ENCODE results near the gene ATF4.
A peak's percentile ranks its signal among the peaks of the same experiment; 100 is the strongest.
"Not testable (repeated sequence)": the region's sequence is repeated elsewhere in the genome, so short reads cannot be mapped to it uniquely, and the experiment has no call there.

The ATF4 gene

DNA sequence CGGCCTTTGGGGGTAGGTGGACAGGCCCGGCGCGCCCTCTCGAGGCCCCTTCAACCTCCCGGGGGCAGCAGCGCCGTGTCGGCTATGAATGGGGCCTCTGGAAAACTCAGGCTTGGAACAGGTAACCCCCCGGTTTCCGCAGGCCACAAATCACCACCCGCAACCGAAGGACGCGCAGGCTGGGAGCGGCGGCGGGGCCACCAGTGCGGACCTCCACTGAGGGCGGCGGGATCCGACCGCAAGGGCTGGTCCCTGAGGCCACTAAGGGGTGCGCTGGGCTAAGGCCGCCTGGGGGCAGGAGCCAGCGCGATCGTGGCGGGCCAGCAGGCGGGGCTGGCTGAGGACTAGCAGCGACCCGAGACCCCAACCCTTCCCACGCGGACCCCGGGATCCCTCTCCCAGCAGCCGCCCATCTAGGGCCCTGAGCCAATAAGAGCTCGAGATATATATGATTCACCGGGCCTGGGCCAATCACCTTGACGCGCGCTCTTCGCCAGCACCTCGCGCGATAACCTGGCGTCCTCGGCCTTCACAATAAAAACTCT lies 609 bp upstream of the ATF4 start:
- ChIA-PET CTCF (interaction anchor here (0.6 to 0.8 kb wide), 3 partner anchors 9 to 55 kb away, joined by 3 to 5 read pairs (median 4); no protein-coding TSS in a partner anchor), POLR2A (interaction anchor here (0.5 to 4.7 kb wide), 49 partner anchors 9 to 996 kb away, joined by 3 to 94 read pairs (median 4); partner anchors contain the start of genes MIEF1, RPL3 and TAB1)
- DNase-seq (ENCODE audit: extremely low spot score) = peak; percentile 96
- TF ChIP-seq PKNOX1 (IDR thresholded peaks at IDR 0.05) = peak; percentile 92
- TF ChIP-seq FOXM1 (IDR thresholded peaks at IDR 0.05; ENCODE audit: borderline replicate concordance) = no peak

- DNase-seq (ENCODE audit: extremely low spot score); CTCF ChIA-PET: not testable (repeated sequence)
- POLR2A ChIA-PET = interaction anchor here (1.1 to 4.3 kb wide), 6 partner anchors 8 to 206 kb away, joined by 3 to 53 read pairs (median 10); partner anchors contain the start of gene MIEF1
- TF ChIP-seq ELF4 (IDR thresholded peaks at IDR 0.05) = peak; percentile 8; the same call in 1 of the 2 replicates
These were observed 934 bp downstream of the ATF4 start for GRCh38 chr22:39521106-39521885.

DNA sequence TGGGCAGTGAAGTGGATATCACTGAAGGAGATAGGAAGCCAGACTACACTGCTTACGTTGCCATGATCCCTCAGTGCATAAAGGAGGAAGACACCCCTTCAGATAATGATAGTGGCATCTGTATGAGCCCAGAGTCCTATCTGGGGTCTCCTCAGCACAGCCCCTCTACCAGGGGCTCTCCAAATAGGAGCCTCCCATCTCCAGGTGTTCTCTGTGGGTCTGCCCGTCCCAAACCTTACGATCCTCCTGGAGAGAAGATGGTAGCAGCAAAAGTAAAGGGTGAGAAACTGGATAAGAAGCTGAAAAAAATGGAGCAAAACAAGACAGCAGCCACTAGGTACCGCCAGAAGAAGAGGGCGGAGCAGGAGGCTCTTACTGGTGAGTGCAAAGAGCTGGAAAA lies 1.7 kb downstream of the ATF4 start:
- CTCF ChIA-PET = interaction anchor here (1.9 kb wide), 1 partner anchor 29 kb away, joined by 7 read pairs; no protein-coding TSS in a partner anchor
- POLR2A ChIA-PET = interaction anchor here (0.9 to 10.2 kb wide), 11 partner anchors 8 to 522 kb away, joined by 3 to 100 read pairs (median 5); partner anchors contain the start of genes MIEF1 and RPL3
- DNase-seq (ENCODE audit: extremely low spot score) = not testable (repeated sequence)

GRCh38 chr22:39522567-39523300 lies 2.4 kb downstream of the ATF4 start:
- TF ChIP-seq FOXA1 (IDR thresholded peaks at IDR 0.05) (no peak), CTBP1 (IDR thresholded peaks at IDR 0.05; ENCODE audit: borderline replicate concordance) (no peak), SUZ12 (IDR thresholded peaks at IDR 0.05) (no peak), ARNT (IDR thresholded peaks at IDR 0.05) (no peak), HDGF (IDR thresholded peaks at IDR 0.05; ENCODE audit: borderline replicate concordance) (peak; percentile 79; the same call in 1 of the 2 replicates), ELF4 (IDR thresholded peaks at IDR 0.05) (peak; percentile 2; the same call in 1 of the 2 replicates), ZNF384 (IDR thresholded peaks at IDR 0.05) (no peak), PKNOX1 (IDR thresholded peaks at IDR 0.05) (no peak), L3MBTL2 (conservative IDR thresholded peaks at IDR 0.05) (peak; percentile 35; the same call in 1 of the 2 replicates), TARDBP (IDR thresholded peaks at IDR 0.05) (no peak), BHLHE40 (IDR thresholded peaks at IDR 0.05; ENCODE audit: borderline replicate concordance) (peak; percentile 38; the same call in 1 of the 2 replicates), FOXK2 (IDR thresholded peaks at IDR 0.05) (no peak), LEF1 (IDR thresholded peaks at IDR 0.05; ENCODE audit: borderline replicate concordance) (no peak), NFRKB (IDR thresholded peaks at IDR 0.05) (peak; percentile 62; the same call in 1 of the 2 replicates), SP1 (IDR thresholded peaks at IDR 0.05) (no peak), FOXM1 (IDR thresholded peaks at IDR 0.05; ENCODE audit: borderline replicate concordance) (no peak)
- no peak for DNase-seq (ENCODE audit: extremely low spot score)
- POLR2A ChIA-PET = interaction anchor here (0.8 to 10.2 kb wide), 15 partner anchors 9 to 521 kb away, joined by 3 to 100 read pairs (median 5); partner anchors contain the start of genes MIEF1, RPL3 and RPS19BP1
- CTCF ChIA-PET = interaction anchor here (0.8 to 1.9 kb wide), 3 partner anchors 10 to 352 kb away, joined by 3 to 7 read pairs (median 4); no protein-coding TSS in a partner anchor

- DNase-seq (ENCODE audit: extremely low spot score) = no peak
- POLR2A ChIA-PET = interaction anchor here (0.6 to 10.2 kb wide), 16 partner anchors 8 to 213 kb away, joined by 3 to 100 read pairs (median 4); partner anchors contain the start of genes MIEF1, RPL3 and RPS19BP1
- no peak for TF ChIP-seq FOXM1 (IDR thresholded peaks at IDR 0.05; ENCODE audit: borderline replicate concordance)
- peak; percentile 16 for TF ChIP-seq ZNF384 (IDR thresholded peaks at IDR 0.05)
- CTCF ChIA-PET = interaction anchor here (0.9 to 1.8 kb wide), 5 partner anchors 10 to 353 kb away, joined by 4 to 7 read pairs (median 5); no protein-coding TSS in a partner anchor
These were observed 3.9 kb downstream of the ATF4 start for GRCh38 chr22:39524089-39524752.

DNA sequence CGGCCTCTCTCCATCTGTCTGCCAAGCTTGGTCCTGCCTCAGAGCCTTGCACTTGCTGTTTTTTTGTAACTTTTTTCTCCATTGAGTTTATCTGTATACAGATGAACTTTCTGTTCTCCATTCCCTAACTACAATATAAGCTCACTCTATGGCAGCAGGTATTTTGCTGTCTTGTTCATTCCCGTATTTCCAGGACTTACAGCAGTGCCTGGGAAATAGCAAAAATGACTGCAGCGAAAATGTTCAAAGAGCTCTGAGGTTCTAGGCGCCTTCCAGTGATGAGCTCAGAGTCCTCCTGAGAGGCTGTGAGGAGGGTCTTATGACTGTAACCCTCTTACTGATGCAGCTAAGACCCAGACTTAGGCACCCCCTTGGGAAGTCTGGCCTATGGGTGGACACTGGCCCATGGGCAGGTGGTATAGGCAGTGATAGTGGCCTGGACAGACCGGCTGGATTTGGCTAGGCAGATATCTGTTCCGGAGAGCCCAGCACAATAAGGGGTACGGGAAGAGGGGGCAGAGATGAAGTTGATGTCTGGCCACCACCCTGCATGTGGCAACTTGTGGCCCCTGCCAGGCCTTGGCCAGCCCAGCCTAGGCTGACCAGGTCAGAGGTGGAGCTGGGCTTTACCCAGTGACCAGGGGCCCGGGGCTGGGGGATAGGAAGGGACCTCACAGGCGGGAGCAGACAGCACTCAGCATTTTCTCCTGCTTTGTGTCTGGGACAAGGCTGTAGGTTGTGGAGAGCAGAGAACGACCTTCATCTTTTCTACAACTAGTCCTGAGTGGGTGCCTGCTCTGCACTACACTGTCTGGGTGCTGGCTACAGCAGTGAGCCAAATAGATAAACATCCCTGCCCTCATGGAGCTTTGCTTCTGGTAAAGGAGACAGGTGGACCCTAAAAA lies 4.6 kb downstream of the ATF4 start:
- TF ChIP-seq CTBP1 (IDR thresholded peaks at IDR 0.05; ENCODE audit: borderline replicate concordance) = no peak
- ChIA-PET POLR2A (interaction anchor here (0.6 to 10.2 kb wide), 15 partner anchors 10 to 209 kb away, joined by 3 to 100 read pairs (median 3); partner anchors contain the start of genes MIEF1 and RPL3), CTCF (interaction anchor here (0.9 to 1.8 kb wide), 4 partner anchors 10 to 63 kb away, joined by 5 to 7 read pairs (median 6); no protein-coding TSS in a partner anchor)
- no peak for DNase-seq (ENCODE audit: extremely low spot score)
